Panc1 (cell line): ENCODE data around the gene GPR158. TPM values are rescaled to one million over a fixed set of nuclear protein-coding genes. Genes with fewer than 3 reads are reported as not detected.
"Not testable (repeated sequence)": the region's sequence is repeated elsewhere in the genome, so short reads cannot be mapped to it uniquely, and the experiment has no call there.

Source experiments
- ATAC-seq: fragments of 200-7000 bp; cut with Tn5 transposase; 2 replicates; pipeline ENCODE4 v1.9.1; 2020; ENCODE audit warnings: mild to moderate bottlenecking, moderate library complexity
- BruUV-seq: library from RNA; stranded (reverse); fragments of 400-500 nt; replicated peaks from 2 replicates; lab custom pipeline; 2021; lab: Mats Ljungman, UMichigan
- CTCF ChIA-PET: fragments of 300-600 bp; sonication (Branson Sonifier 250); formaldehyde crosslinking; loops from one replicate; lab custom pipeline; 2022; ENCODE audit warnings: antibody characterized with exemption; lab: Charles Lee
- POLR2A ChIA-PET: fragments of 300-600 bp; sonication (Branson Sonifier 250); formaldehyde crosslinking; loops from one replicate; lab custom pipeline; 2022; ENCODE audit warnings: antibody characterized with exemption; lab: Charles Lee
- DNase-seq: peaks from one replicate; pipeline ENCODE4 v3.0.0-alpha.2; 2010; ENCODE audit warnings: low read depth, low spot score
- H3K27ac ChIP-seq: 2 replicates; pipeline ENCODE4 v1.5.1; 2011; ENCODE audit warnings: mild to moderate bottlenecking, low read length, inconsistent platforms
- H3K27me3 ChIP-seq: fragments of 200-500 bp; sonication (Bioruptor generic); 2 replicates; pipeline ENCODE4 v1.6.0; 2014; ENCODE audit warnings: low read length, inconsistent platforms; ENCODE audit not compliant: control insufficient read depth, insufficient read depth
- H3K36me3 ChIP-seq: fragments of 200-500 bp; sonication (Bioruptor generic); 2 replicates; pipeline ENCODE4 v1.5.1; 2014; ENCODE audit warnings: inconsistent platforms, mild to moderate bottlenecking, low read length, moderate library complexity; ENCODE audit not compliant: control insufficient read depth, insufficient read depth
- H3K4me1 ChIP-seq: 2 replicates; pipeline ENCODE4 v1.5.1; 2011; ENCODE audit warnings: inconsistent platforms, mild to moderate bottlenecking, low read length, moderate library complexity; ENCODE audit not compliant: control insufficient read depth, insufficient read depth
- H3K4me3 ChIP-seq, 2 experiments: 2 replicates each; pipeline ENCODE4 v1.5.1; 2011 to 2012; ENCODE audit warnings: low read depth in 2 of 2, low read length in 2 of 2, mild to moderate bottlenecking in 2 of 2, inconsistent platforms in 1 of 2, moderate library complexity in 1 of 2
- H3K9me3 ChIP-seq: fragments of 200-500 bp; sonication (Bioruptor generic); 2 replicates; pipeline ENCODE4 v1.5.1; 2014; ENCODE audit warnings: low read depth, mild to moderate bottlenecking, inconsistent platforms, low read length, moderate library complexity; ENCODE audit not compliant: control insufficient read depth, insufficient read depth
- POLR2AphosphoS5 ChIP-seq: IDR thresholded peaks from 2 replicates; pipeline ENCODE4 v1.6.1; 2012; ENCODE audit warnings: mild to moderate bottlenecking, low read depth, low read length, moderate library complexity
- SIN3A ChIP-seq: IDR thresholded peaks from 2 replicates; pipeline ENCODE4 v1.6.1; 2012; ENCODE audit warnings: low read depth, mild to moderate bottlenecking, low read length, moderate library complexity, borderline replicate concordance; ENCODE audit not compliant: insufficient read depth
- TCF7L2 ChIP-seq: IDR thresholded peaks from 2 replicates; pipeline ENCODE4 v1.6.1; 2011; ENCODE audit warnings: mild to moderate bottlenecking, low read depth, low read length, inconsistent platforms
- in situ Hi-C: cut with HindIII; loops from 2 replicates; pipeline ENCODE4 v1.10.0; 2016; ENCODE audit warnings: low sequenced_read_pairs, low pct_unique_long_range_greater_than_20kb
- intact Hi-C: fragments of 100-400 bp; cut with micrococcal nuclease; formaldehyde crosslinking; loops from one replicate; pipeline ENCODE4 v1.10.0; 2022; ENCODE audit not compliant: unreplicated experiment
- total RNA-seq: library from RNA; stranded (reverse); gene quantifications from one replicate; pipeline ENCODE4 v1.2.1, GENCODE V29; 2021; ENCODE audit not compliant: unreplicated experiment
- TF ChIP-seq, protein P1 (sequence below), 2 experiments: IDR thresholded peaks; 2 replicates each; pipeline ENCODE4 v1.6.1; 2011 to 2012; ENCODE audit warnings: low read depth in 2 of 2, control low read depth in 1 of 2, low read length in 1 of 2, mild to moderate bottlenecking in 1 of 2, moderate library complexity in 1 of 2; ENCODE audit not compliant: insufficient read depth in 1 of 2
- TF ChIP-seq, protein P2 (sequence below): fragments of 450-650 bp; IDR thresholded peaks from 2 replicates; pipeline ENCODE4 v1.5.1; 2017; ENCODE audit warnings: mild to moderate bottlenecking

GPR158 gene
- total RNA-seq, 1 experiment from 2014 or later, result 0.64 TPM

DNA sequence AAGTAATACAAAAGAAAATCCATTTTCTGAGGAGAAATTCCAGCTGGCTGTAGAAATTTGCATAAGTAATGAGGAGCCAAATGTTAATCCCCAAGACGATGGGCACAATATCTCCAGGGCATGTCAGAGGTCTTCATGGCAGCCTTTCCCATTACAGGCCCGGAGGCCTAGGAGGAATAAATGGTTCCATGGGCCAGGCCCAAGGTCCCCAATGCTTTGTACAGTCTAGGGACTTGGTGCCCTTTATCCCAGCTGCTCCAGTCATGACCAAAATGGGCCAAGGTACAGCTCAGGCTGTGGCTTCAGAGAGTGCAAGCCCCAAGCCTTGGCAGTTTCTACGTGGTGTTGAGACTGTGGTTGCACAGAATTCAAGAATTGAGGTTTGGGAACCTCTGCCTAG lies 182.5 kb downstream of the GPR158 start:
- no TSS peak for BruUV-seq
- H3K4me3 ChIP-seq, result no peak overlapping the region
- no peaks in the 10 kb centered on the region for H3K9me3 ChIP-seq
- in situ Hi-C loops (no loop called here), intact Hi-C loops (no loop called here)
- ATAC-seq (no peak), DNase-seq (no peak)
- POLR2A ChIA-PET, result no interaction called here
- TF ChIP-seq, protein P1, sequence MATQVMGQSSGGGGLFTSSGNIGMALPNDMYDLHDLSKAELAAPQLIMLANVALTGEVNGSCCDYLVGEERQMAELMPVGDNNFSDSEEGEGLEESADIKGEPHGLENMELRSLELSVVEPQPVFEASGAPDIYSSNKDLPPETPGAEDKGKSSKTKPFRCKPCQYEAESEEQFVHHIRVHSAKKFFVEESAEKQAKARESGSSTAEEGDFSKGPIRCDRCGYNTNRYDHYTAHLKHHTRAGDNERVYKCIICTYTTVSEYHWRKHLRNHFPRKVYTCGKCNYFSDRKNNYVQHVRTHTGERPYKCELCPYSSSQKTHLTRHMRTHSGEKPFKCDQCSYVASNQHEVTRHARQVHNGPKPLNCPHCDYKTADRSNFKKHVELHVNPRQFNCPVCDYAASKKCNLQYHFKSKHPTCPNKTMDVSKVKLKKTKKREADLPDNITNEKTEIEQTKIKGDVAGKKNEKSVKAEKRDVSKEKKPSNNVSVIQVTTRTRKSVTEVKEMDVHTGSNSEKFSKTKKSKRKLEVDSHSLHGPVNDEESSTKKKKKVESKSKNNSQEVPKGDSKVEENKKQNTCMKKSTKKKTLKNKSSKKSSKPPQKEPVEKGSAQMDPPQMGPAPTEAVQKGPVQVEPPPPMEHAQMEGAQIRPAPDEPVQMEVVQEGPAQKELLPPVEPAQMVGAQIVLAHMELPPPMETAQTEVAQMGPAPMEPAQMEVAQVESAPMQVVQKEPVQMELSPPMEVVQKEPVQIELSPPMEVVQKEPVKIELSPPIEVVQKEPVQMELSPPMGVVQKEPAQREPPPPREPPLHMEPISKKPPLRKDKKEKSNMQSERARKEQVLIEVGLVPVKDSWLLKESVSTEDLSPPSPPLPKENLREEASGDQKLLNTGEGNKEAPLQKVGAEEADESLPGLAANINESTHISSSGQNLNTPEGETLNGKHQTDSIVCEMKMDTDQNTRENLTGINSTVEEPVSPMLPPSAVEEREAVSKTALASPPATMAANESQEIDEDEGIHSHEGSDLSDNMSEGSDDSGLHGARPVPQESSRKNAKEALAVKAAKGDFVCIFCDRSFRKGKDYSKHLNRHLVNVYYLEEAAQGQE (IDR thresholded peaks at IDR 0.05; ENCODE audit: insufficient read depth in 1 of 2, low read depth in 2 of 2, low read length in 1 of 2), result no peak
- TF ChIP-seq SIN3A (no peak), TCF7L2 (no peak), POLR2AphosphoS5 (no peak)
- TF ChIP-seq, protein P2, sequence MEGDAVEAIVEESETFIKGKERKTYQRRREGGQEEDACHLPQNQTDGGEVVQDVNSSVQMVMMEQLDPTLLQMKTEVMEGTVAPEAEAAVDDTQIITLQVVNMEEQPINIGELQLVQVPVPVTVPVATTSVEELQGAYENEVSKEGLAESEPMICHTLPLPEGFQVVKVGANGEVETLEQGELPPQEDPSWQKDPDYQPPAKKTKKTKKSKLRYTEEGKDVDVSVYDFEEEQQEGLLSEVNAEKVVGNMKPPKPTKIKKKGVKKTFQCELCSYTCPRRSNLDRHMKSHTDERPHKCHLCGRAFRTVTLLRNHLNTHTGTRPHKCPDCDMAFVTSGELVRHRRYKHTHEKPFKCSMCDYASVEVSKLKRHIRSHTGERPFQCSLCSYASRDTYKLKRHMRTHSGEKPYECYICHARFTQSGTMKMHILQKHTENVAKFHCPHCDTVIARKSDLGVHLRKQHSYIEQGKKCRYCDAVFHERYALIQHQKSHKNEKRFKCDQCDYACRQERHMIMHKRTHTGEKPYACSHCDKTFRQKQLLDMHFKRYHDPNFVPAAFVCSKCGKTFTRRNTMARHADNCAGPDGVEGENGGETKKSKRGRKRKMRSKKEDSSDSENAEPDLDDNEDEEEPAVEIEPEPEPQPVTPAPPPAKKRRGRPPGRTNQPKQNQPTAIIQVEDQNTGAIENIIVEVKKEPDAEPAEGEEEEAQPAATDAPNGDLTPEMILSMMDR, result no peak
- H3K27ac ChIP-seq, result no peak overlapping the region
- H3K36me3 ChIP-seq, result no peaks in the 10 kb centered on the region
- H3K4me1 ChIP-seq, result no peaks in the 10 kb centered on the region
- CTCF ChIA-PET, result no interaction called here
- no peaks in the 10 kb centered on the region for H3K27me3 ChIP-seq

DNA sequence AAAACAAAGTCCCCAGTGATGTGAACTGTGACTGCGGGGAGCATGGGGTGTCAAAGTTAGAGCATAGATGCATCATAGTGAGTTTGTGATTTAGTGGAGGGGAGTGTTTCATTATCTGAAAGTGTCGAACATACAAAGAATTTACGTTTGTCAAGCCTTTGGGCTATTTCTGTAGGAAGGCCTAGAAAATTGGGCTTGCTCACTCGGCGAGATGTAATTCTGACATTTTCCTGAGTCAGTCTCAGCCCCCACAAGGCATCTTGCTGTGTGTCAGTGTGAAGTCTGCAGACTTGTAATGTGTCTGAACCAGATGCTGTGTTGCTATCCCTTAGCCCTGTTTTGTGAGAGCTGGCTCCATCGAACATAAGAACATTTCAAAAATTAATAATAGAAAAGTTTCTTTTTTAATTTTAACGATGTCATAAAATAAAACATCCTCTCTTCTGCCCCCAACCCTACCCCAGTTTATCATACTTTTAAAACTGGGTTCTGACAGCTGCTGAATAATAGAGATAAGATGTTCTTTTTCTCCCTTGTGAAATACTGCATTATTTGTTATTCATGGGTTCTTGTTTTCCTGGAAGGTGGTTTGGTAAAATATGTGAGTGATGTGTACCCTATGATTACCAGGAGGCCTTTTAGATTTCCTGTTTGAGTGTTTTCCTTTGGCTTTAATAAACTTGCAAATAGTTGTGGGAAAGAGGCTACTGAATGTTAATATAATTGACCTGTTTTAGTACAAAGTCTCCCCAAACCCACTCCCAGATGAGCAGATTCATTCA lies 207.4 kb downstream of the GPR158 start:
- ATAC-seq, result no peak
- BruUV-seq, result no TSS peak
- no peak for DNase-seq
- CTCF ChIA-PET, result no interaction called here
- H3K9me3 ChIP-seq, result no peaks in the 10 kb centered on the region
- in situ Hi-C loops, result no loop called here
- H3K27ac ChIP-seq, result no peak overlapping the region
- POLR2A ChIA-PET, result no interaction called here
- no peaks in the 10 kb centered on the region for H3K36me3 ChIP-seq
- H3K4me1 ChIP-seq, result no peaks in the 10 kb centered on the region
- intact Hi-C loops, result no loop called here
- H3K4me3 ChIP-seq, result no peak overlapping the region
- H3K27me3 ChIP-seq, result no peaks in the 10 kb centered on the region
- TF ChIP-seq, protein P1 (IDR thresholded peaks at IDR 0.05; ENCODE audit: insufficient read depth in 1 of 2, low read depth in 2 of 2, low read length in 1 of 2), result no peak
- TF ChIP-seq POLR2AphosphoS5 (no peak), SIN3A (no peak), TCF7L2 (no peak)
- TF ChIP-seq, protein P2, result no peak

DNA sequence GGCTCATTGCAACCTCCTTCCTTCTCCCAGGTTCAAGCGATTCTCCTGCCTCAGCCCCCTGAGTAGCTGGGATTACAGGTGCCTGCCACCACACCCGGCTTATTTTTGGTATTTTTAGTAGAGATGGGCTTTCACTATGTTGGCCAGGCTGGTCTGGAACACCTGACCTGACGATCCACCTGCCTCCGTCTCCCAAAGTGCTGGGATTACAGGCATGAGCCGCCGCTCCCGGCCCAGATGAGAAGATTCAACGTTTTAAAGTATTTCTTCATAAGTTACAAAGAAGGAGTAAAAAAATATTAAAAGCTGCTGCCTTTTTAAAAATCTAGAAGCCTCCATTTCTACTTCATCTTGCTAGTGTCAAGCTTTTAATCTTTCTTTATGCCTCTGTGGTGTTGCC lies 208.1 kb downstream of the GPR158 start:
- H3K4me1 ChIP-seq, H3K27me3 ChIP-seq, DNase-seq, H3K36me3 ChIP-seq, in situ Hi-C loops, ATAC-seq, BruUV-seq, intact Hi-C loops, H3K27ac ChIP-seq, H3K9me3 ChIP-seq, CTCF ChIA-PET, POLR2A ChIA-PET, H3K4me3 ChIP-seq: not testable (repeated sequence)
